SK-N-SH (cell line): ENCODE measurements around the gene AAMDC. TPM values are rescaled to one million over a fixed set of nuclear protein-coding genes. Genes with fewer than 3 reads are reported as not detected.
A peak's percentile ranks its signal among the peaks of the same experiment; 100 is the strongest.

ENCODE experiments used
- CTCF ChIA-PET: fragments of 300-600, 350-600 bp; formaldehyde crosslinking; extraction: SDS; loops from one replicate; lab custom pipeline; 2021; lab: Yijun Ruan, JAX
- POLR2A ChIA-PET: fragments of 350-600 bp; sonication (Branson Sonifier 250); formaldehyde crosslinking; extraction: SDS; loops from one replicate; lab custom pipeline; 2020; ENCODE audit warnings: antibody characterized with exemption, inconsistent platforms; lab: Yijun Ruan, JAX
- DNase-seq: peaks from one replicate; pipeline ENCODE4 v3.0.0; 2012
- H2AFZ ChIP-seq: fragments of 200-600 bp; sonication (generic); 2 replicates; pipeline ENCODE4 v1.8.1; 2016; ENCODE audit warnings: antibody characterized with exemption, mild to moderate bottlenecking, low read depth
- H3F3A ChIP-seq: fragments of 200-600 bp; sonication (generic); replicated peaks from 2 replicates; pipeline ENCODE3; 2016; ENCODE audit warnings: antibody characterized with exemption, mild to moderate bottlenecking; ENCODE audit not compliant: insufficient read depth
- H3K27ac ChIP-seq, 2 experiments: fragments of 200-500 bp in 1 of 2; fragments of 200-600 bp in 1 of 2; sonication (Bioruptor generic) in 1 of 2; sonication (generic), shearing (Covaris generic) in 1 of 2; 2 replicates each; pipeline versions ENCODE4 v1.5.1 to v1.6.1; 2014 to 2016; ENCODE audit warnings: low read depth in 2 of 2, inconsistent platforms in 1 of 2, low read length in 1 of 2, mild to moderate bottlenecking in 1 of 2, mixed read lengths in 1 of 2
- H3K27me3 ChIP-seq: fragments of 200-600 bp; sonication (generic), shearing (Covaris generic); 2 replicates; pipeline ENCODE4 v1.6.1; 2016; ENCODE audit warnings: mixed run types; ENCODE audit not compliant: insufficient read depth
- H3K36me3 ChIP-seq, 2 experiments: fragments of 200-500 bp in 1 of 2; fragments of 200-600 bp in 1 of 2; sonication (Bioruptor generic) in 1 of 2; sonication (generic) in 1 of 2; replicated peaks in 1 of 2; 2 replicates each; pipeline versions ENCODE3 to v1.5.1; 2014 to 2016; ENCODE audit warnings: low read length in 1 of 2, mild to moderate bottlenecking in 1 of 2; ENCODE audit not compliant: insufficient read depth in 2 of 2, control insufficient read depth in 1 of 2
- H3K4me1 ChIP-seq, 2 experiments: fragments of 200-500 bp in 1 of 2; fragments of 200-600 bp in 1 of 2; sonication (Bioruptor generic) in 1 of 2; sonication (generic), shearing (Covaris generic) in 1 of 2; 2 replicates each; pipeline versions ENCODE4 v1.5.1 to v1.6.1; 2014 to 2016; ENCODE audit warnings: low read depth in 1 of 2, low read length in 1 of 2, mixed run types in 1 of 2; ENCODE audit not compliant: insufficient read depth in 2 of 2, control insufficient read depth in 1 of 2
- H3K4me2 ChIP-seq: fragments of 200-600 bp; sonication (generic), shearing (Covaris generic); 2 replicates; pipeline ENCODE4 v1.6.1; 2017; ENCODE audit warnings: mixed run types
- H3K4me3 ChIP-seq, 2 experiments: fragments of 200-500 bp in 1 of 2; fragments of 200-600 bp in 1 of 2; sonication (Bioruptor generic) in 1 of 2; sonication (generic), shearing (Covaris generic) in 1 of 2; 2 replicates each; pipeline versions ENCODE4 v1.5.1 to v1.8.1; 2014 to 2016; ENCODE audit warnings: low read depth in 2 of 2, inconsistent platforms in 1 of 2, low read length in 1 of 2, mild to moderate bottlenecking in 1 of 2, mixed read lengths in 1 of 2, moderate library complexity in 1 of 2
- H3K79me2 ChIP-seq: fragments of 200-600 bp; sonication (generic); 2 replicates; pipeline ENCODE4 v1.8.1; 2017; ENCODE audit warnings: mild to moderate bottlenecking; ENCODE audit not compliant: insufficient read depth
- H3K9ac ChIP-seq: fragments of 200-600 bp; sonication (generic); 2 replicates; pipeline ENCODE4 v1.6.1; 2017; ENCODE audit warnings: mixed run types
- H3K9me2 ChIP-seq: fragments of 200-600 bp; sonication (generic); 2 replicates; pipeline ENCODE4 v1.6.1; 2017; ENCODE audit warnings: mixed run types
- H3K9me3 ChIP-seq: fragments of 200-600 bp; sonication (generic); 2 replicates; pipeline ENCODE4 v1.6.1; 2017; ENCODE audit warnings: mixed run types, mild to moderate bottlenecking, moderate library complexity
- H4K20me1 ChIP-seq: fragments of 200-600 bp; sonication (generic); 2 replicates; pipeline ENCODE4 v1.6.1; 2017; ENCODE audit warnings: mild to moderate bottlenecking, mixed run types; ENCODE audit not compliant: insufficient read depth
- CTCF ChIP-seq: fragments of 200-600 bp; sonication (generic); IDR thresholded peaks from 2 replicates; pipeline ENCODE4 v1.6.1; 2017; ENCODE audit warnings: antibody characterized with exemption, mild to moderate bottlenecking, moderate library complexity
- EP300 ChIP-seq, 2 experiments: IDR thresholded peaks; 2 replicates each; pipeline versions ENCODE4 v1.4.0 to v1.6.1; 2012; ENCODE audit warnings: borderline replicate concordance in 1 of 2, low read depth in 1 of 2, low read length in 1 of 2
- FOSL2 ChIP-seq: IDR thresholded peaks from 2 replicates; pipeline ENCODE4 v1.4.0; 2012; ENCODE audit warnings: low read depth, mild to moderate bottlenecking, moderate library complexity, borderline replicate concordance
- FOXM1 ChIP-seq: IDR thresholded peaks from 2 replicates; pipeline ENCODE4 v1.4.0; 2012; ENCODE audit warnings: low read depth, mild to moderate bottlenecking
- GATA2 ChIP-seq: sonication (generic); formaldehyde crosslinking; IDR thresholded peaks from 2 replicates; pipeline ENCODE4 v1.5.0; 2020; ENCODE audit warnings: mild to moderate bottlenecking, missing genetic modification reagents
- IRF3 ChIP-seq: fragments of 150-350 bp; IDR thresholded peaks from 2 replicates; pipeline ENCODE4 v1.6.1; 2016; ENCODE audit warnings: mild to moderate bottlenecking, low read depth, low read length
- JUND ChIP-seq: IDR thresholded peaks from 2 replicates; pipeline ENCODE4 v1.4.0; 2012
- MAX ChIP-seq: IDR thresholded peaks from 2 replicates; pipeline ENCODE4 v1.4.0; 2012; ENCODE audit warnings: low read depth
- PBX3 ChIP-seq: IDR thresholded peaks from 2 replicates; pipeline ENCODE4; 2012
- POLR2AphosphoS5 ChIP-seq: IDR thresholded peaks from 2 replicates; pipeline ENCODE4 v1.6.1; 2012; ENCODE audit warnings: low read depth, low read length
- RCOR1 ChIP-seq: fragments of 150-350 bp; IDR thresholded peaks from 2 replicates; pipeline ENCODE4 v1.6.1; 2017; ENCODE audit warnings: antibody characterized with exemption, low read length
- RXRA ChIP-seq: IDR thresholded peaks from 2 replicates; pipeline ENCODE4 v1.4.0; 2012; ENCODE audit warnings: low read depth, mild to moderate bottlenecking, borderline replicate concordance
- SIN3A ChIP-seq: IDR thresholded peaks from 2 replicates; pipeline ENCODE4 v1.6.1; 2012; ENCODE audit warnings: low read depth, mild to moderate bottlenecking, low read length, moderate library complexity, borderline replicate concordance
- USF2 ChIP-seq: fragments of 150-350 bp; IDR thresholded peaks from 2 replicates; pipeline ENCODE4 v1.6.1; 2017; ENCODE audit warnings: antibody characterized with exemption, low read length, low read depth, borderline replicate concordance
- YY1 ChIP-seq: IDR thresholded peaks from 2 replicates; pipeline ENCODE4 v1.4.0; 2012; ENCODE audit warnings: low read depth, mild to moderate bottlenecking
- WGBS: methylation state at CpG from one replicate; pipeline ENCODE4 v1.1.6; 2017; ENCODE audit warnings: low lambda C conversion rate; 5-methylcytosine and 5-hydroxymethylcytosine counted together
- polyA plus RNA-seq, 3 experiments: library from polyadenylated mRNA; depleted of rRNA; stranded (reverse); fragments of >200 nt; gene quantifications; 2 replicates each; pipeline ENCODE4 v1.2.3, GENCODE V29; 2012

Gene AAMDC
- polyA plus RNA-seq, 1 of the 3 experiments (the other 2 are of a cell fraction), result 66.6 TPM

GRCh38 chr11:77884186-77884828, 63.4 kb downstream of the AAMDC start:
- H2AFZ ChIP-seq, result no peak overlapping the region
- no peaks in the 10 kb centered on the region for H4K20me1 ChIP-seq
- DNase-seq, result no peak
- H3K9me2 ChIP-seq, result no peaks in the 10 kb centered on the region
- H3K4me2 ChIP-seq, result 0 out of 2 replicates have a peak overlapping the region, but pooled peaks have one; percentile 19
- peaks cover 8% of the 10 kb centered on the region for H3F3A ChIP-seq
- 66% methylated on average over 6 of the region's 6 CpGs for WGBS
- no peaks in the 10 kb centered on the region for H3K9me3 ChIP-seq
- ChIA-PET POLR2A (no interaction called here), CTCF (no interaction called here)
- H3K27ac ChIP-seq, result peak overlapping the region; percentile 11 to 77; a peak in 3 of 4 replicates
- H3K27me3 ChIP-seq, result no peaks in the 10 kb centered on the region
- TF ChIP-seq IRF3, result no peak
- TF ChIP-seq JUND, result peak; percentile 18; the same call in 1 of the 2 replicates
- no peak for TF ChIP-seq SIN3A
- peak; percentile 72 for TF ChIP-seq PBX3
- TF ChIP-seq YY1, result no peak
- no peak overlapping the region for H3K4me3 ChIP-seq
- H3K9ac ChIP-seq, result no peak overlapping the region; the same call in 1 of the 2 replicates
- H3K79me2 ChIP-seq, result no peaks in the 10 kb centered on the region
- H3K4me1 ChIP-seq, result peaks cover 2 to 12% of the 10 kb centered on the region in 2 experiments; a peak in 1 of 4 replicates
- H3K36me3 ChIP-seq, result peaks cover 11 to 25% of the 10 kb centered on the region in 2 experiments

GRCh38 chr11:77884829-77885190, 63.9 kb downstream of the AAMDC start:
- 94% methylated on average over 6 of the region's 6 CpGs for WGBS
- Histone ChIP-seq H2AFZ (no peak overlapping the region), H4K20me1 (no peaks in the 10 kb centered on the region), H3K9ac (no peak overlapping the region; the same call in 1 of the 2 replicates), H3K36me3 (peaks cover 11 to 24% of the 10 kb centered on the region in 2 experiments), H3K27me3 (no peaks in the 10 kb centered on the region), H3K4me1 (peaks cover 2 to 12% of the 10 kb centered on the region in 2 experiments; a peak in 1 of 4 replicates), H3F3A (peaks cover 12% of the 10 kb centered on the region), H3K79me2 (no peaks in the 10 kb centered on the region)
- no peak for DNase-seq
- ChIA-PET POLR2A (no interaction called here), CTCF (no interaction called here)
- TF ChIP-seq CTCF (no peak), RXRA (no peak), IRF3 (no peak), FOXM1 (no peak), FOSL2 (no peak), EP300 (IDR thresholded peaks at IDR 0.05; ENCODE audit: borderline replicate concordance in 1 of 2, low read depth in 1 of 2, low read length in 1 of 2) (no peak), RCOR1 (no peak), JUND (no peak), POLR2AphosphoS5 (no peak), YY1 (no peak), GATA2 (no peak), MAX (no peak), USF2 (no peak)
- TF ChIP-seq, all 33 proteins: peak for 0
- H3K4me2 ChIP-seq, result 0 out of 2 replicates have a peak overlapping the region, but pooled peaks have one; percentile 19
- no peak overlapping the region for H3K4me3 ChIP-seq
- H3K27ac ChIP-seq, result peak overlapping the region in 1 of 2 experiments; percentile 77; a peak in 2 of 4 replicates
- no peaks in the 10 kb centered on the region for H3K9me3 ChIP-seq
- H3K9me2 ChIP-seq, result no peaks in the 10 kb centered on the region
